HG02943 (cell line): ENCODE data around the gene GPX4.

Experiments
- ATAC-seq: cut with Tn5 transposase; IDR thresholded peaks from one replicate; pipeline ENCODE4 v1.9.1; 2021; ENCODE audit warnings: mild to moderate bottlenecking, low read depth, moderate library complexity; ENCODE audit not compliant: unreplicated experiment

GPX4 gene

GRCh38 chr19:1084024-1084868 lies 19.5 kb upstream of the GPX4 start:
- no peak for ATAC-seq

GRCh38 chr19:1085053-1085658 lies 18.6 kb upstream of the GPX4 start:
- no peak for ATAC-seq

- no peak for ATAC-seq
Observed at GRCh38 chr19:1085676-1086442, 17.9 kb upstream of the GPX4 start.

- ATAC-seq, result no peak
Observed at GRCh38 chr19:1086613-1087012, 17.2 kb upstream of the GPX4 start.

- no peak for ATAC-seq
Observed at GRCh38 chr19:1087813-1088415, 15.9 kb upstream of the GPX4 start.

- no peak for ATAC-seq
Observed at GRCh38 chr19:1088416-1089010, 15.3 kb upstream of the GPX4 start.

GRCh38 chr19:1089126-1089771 lies 14.5 kb upstream of the GPX4 start:
- no peak for ATAC-seq

- ATAC-seq, result no peak
Observed at GRCh38 chr19:1089891-1090290, 13.9 kb upstream of the GPX4 start.

GRCh38 chr19:1090731-1091543 lies 12.9 kb upstream of the GPX4 start:
- no peak for ATAC-seq

- ATAC-seq, result no peak
Observed at GRCh38 chr19:1091544-1092175, 12.1 kb upstream of the GPX4 start.

GRCh38 chr19:1093330-1093729 lies 10.5 kb upstream of the GPX4 start:
- no peak for ATAC-seq

GRCh38 chr19:1093811-1094553 lies 9.8 kb upstream of the GPX4 start:
- no peak for ATAC-seq

- ATAC-seq, result no peak
Observed at GRCh38 chr19:1094655-1094977, 9.2 kb upstream of the GPX4 start.

GRCh38 chr19:1094978-1095701 lies 8.7 kb upstream of the GPX4 start, which contains the start of gene POLR2E:
Gene POLR2E (minus strand): TSS chr19:1095375. CDS start chr19:1095315, 60 bp downstream.
- peak; percentile 77 for ATAC-seq

GRCh38 chr19:1097810-1098176 lies 6.0 kb upstream of the GPX4 start:
- no peak for ATAC-seq

GRCh38 chr19:1098177-1099051 lies 5.4 kb upstream of the GPX4 start:
- no peak for ATAC-seq

- ATAC-seq, result no peak
Observed at GRCh38 chr19:1101337-1101698, 2.5 kb upstream of the GPX4 start.
